ENCODE measurements around the gene CKS2.

Gene CKS2

DNA sequence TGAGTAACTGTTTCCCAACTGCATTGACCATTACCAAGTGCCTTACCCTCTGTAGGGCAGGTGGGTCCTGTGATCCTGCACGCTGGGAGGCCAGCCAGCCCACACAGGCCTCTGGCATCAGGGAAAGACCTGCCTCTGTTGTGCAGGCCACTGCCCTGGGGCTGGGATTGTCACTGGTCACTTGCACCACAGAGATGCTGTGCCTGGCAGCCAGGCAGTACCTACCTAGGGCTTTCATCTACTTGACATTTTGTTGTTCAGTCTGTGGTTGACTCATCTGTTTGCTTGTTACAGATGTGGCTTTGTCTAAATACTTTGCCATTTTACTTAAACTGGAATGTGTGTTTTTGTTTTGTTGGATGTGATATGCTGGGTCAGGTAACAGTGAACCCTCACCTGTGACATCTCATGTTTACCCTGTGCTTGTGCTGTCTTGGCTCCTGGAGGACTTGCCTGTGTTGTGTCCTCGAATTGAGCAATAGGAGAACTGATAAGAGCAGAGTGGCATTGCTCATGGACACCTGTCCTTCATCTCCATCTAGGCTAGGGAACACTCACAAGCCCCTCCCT, 40.1 kb downstream of the CKS2 start:
- DNase-seq (ENCODE audit: low read depth) = no peak

DNA sequence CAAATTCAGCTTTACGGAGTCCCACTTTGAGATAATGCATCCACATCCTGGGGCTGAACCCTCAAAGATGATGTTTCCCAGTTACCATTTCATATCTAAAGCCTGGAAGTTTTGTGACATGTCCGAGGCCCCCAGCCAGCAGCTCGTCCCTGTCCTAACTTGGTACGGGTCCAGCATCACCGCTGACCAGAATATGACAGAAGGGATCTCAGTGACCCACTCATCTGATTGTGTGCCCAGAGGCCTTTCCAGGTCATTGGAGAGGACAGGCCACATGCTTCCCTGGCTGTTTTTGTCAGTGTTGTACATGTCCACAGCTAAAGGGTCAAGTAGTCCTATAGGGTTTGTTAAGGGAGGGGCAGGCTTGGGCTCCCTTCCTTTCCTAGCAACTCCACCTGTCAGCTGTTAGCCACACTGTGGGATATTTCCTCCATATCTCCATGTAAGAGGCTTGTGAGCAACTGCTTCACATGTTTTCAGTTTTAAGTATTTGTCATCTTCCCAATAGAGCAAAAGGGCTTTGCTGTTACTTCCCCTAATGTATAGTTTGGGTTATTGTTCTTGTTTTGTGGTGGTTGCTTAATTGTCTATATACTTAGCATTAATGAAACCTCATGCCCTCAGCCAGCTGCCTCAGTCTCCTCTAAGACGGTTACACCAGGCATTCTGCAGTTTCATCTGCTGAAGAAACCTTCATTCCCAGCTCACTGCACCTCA, 40.7 kb downstream of the CKS2 start:
- no peak for DNase-seq (ENCODE audit: low read depth)

DNA sequence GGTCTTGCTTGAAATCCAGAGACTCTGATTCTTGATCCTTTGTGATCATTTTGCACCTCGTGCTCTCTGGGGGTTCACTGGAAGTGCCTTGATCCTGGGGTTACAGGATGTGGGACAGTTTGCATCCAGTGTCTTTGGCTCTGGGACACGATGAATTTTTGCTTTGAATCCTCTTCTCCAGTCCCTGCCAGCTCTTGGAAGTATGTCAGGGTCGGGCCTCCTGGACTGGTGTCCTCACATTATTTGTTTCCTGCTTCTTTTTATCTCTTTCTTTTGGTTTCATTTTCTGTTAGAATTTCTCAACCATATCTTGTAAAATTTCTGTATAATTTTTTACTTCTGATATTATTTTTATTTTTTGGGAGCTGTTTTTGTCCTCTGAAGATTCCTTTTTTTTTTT, 41.5 kb downstream of the CKS2 start:
- DNase-seq (ENCODE audit: low read depth) = no peak

DNA sequence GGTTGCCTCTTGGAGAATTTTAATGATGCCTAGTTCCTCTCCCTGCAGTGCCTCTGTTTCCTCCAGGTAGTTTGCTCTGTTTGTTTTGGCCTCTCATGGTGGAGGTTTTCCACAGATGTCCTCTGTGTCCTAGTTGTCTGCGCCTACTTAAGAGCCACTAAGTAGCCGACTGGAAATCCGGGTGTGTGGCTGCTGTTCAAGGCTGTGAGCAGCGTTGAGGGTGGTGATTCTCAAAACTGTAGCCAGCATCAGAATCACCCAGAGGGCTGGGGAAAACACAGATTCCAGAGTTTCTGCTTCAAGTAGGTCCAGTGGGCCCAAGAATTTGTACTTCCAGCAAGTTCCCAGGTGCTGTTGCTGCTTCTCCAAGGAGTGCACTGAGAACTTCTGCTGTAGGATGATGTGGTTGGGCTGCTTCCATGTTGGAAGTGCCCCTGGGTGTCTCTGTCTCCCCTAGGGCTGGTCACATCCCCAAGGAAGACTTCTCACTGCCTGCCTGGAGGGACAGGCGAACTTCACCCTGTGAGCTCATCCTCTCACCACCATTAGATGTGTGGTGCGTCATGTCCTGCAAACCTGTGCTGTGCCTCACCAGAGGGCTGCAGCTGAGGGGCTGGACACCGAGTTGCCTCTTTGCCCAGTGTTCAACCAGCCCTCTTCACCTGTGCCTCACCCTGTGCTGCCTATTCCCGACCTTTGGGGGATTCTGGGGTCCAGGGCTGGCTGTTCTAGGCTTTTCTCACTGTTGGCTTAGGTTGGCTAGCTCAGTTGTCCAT, 42.1 kb downstream of the CKS2 start:
- DNase-seq (ENCODE audit: low read depth) = no peak

DNA sequence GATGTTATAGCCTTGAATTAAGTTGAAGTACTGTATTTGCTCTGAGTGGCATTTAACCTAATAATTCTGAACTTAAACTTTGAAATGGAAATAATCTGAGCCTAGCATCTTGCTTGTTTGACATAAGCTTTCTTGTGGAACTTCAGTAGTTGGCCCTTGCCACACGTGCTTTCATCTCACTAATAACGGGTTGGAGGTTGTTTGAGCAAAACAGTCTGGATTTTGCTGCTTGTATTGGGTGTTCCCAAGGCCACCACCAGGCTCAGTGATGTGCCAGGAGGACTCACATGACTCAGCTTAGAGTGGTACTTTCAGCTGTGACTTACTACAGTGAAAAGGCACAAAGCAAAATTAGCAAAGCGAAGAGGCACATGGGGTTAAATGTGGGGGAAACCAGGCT, 43.0 kb downstream of the CKS2 start:
- DNase-seq (ENCODE audit: low read depth) = peak; percentile 1

DNA sequence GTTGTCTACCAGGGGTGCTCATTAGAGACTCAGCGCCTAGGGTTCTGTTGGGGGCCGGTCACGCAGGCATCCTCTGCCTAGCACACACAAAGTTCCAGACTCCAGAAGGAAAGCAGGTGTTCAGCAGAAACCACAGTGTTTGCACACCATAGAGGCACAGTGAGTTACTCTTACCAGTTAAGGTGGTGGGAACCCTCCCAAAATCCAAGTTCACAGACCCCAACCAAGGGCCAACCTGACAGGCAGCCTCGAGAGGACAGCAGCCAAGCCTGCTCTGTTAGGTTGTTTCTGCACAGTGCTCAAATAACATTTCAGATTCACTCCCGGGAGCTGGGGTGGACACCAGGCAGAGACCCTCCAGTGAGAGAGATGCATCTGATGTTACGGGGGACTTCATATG, 43.5 kb downstream of the CKS2 start:
- DNase-seq (ENCODE audit: low read depth) = no peak

DNA sequence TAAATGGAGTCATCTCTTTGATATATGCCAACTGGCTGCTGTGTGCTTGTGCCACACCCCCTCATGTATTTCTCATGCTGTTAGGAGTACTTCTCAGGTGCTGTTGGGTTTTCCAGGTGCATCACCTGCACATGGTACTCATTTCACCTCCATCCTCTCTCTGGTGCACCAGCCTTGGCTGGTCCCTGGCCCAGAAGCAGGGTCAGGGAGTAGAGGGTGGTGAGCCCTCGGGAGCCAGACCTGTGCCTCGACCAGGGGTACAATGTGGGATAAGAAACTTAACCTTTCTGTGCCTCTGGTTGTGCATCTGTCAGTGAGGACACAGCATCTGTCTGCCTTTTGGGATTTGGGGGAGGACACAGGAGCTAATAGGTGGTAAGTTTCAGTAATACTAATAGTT, 45.8 kb downstream of the CKS2 start:
- no peak for DNase-seq (ENCODE audit: low read depth)

DNA sequence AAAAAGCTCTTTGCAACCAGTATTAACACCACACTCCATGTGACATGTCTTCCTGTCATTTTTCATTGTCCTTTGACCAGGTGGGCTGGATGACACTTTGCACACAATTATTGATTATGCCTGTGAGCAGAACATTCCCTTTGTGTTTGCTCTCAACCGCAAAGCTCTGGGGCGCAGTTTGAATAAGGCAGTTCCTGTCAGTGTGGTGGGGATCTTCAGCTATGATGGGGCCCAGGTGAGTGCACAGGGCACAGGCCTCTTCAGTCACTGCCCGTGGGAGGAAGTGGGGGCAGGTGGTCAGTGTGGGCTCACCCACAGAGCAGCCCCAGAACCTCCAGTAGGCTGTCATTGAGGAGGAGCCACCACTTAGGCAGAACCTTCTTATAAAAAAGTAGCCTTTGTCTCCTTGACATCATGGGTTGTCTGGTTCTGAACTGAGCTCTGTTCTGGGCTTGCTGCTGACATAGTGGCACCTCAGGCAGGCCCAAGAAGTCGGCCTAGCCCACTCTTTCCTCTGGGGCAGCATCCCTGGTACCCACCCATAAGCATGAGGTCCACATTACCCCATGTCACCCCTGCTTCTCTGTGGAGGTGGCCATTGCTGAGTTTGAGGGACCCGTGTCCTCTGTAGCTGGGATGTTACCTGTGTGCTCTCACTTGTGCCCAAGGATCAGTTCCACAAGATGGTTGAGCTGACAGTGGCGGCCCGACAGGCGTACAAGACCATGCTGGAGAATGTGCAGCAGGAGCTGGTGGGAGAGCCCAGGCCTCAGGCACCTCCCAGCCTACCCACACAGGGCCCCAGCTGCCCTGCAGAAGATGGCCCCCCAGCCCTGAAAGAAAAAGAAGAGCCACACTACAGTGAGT, 46.6 kb downstream of the CKS2 start:
- no peak for DNase-seq (ENCODE audit: low read depth)

DNA sequence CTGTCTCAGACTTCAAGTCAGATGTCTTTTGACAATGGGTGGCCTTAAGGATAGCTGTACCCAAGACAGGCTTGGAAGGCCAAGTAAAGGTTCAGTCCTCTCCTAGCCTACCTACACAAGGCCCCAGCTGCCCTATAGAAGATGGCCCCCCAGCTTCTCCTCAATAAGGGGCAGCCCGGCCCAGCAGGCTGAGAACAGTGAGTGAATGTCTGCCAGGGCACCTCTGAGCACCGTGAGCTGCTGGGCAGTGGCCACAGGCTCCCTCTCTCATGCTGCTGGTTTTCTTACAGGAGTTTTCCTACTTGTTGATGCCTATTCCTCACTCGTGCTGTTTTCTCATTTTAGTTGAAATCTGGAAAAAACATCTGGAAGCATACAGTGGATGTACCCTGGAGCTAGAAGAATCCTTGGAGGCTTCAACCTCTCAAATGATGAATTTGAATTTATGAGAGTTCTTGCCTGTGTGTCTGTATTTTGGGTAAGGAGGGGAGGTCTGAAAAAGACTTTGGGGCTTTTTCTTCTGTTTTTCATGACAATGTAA, 47.5 kb downstream of the CKS2 start:
- no peak for DNase-seq (ENCODE audit: low read depth)

DNA sequence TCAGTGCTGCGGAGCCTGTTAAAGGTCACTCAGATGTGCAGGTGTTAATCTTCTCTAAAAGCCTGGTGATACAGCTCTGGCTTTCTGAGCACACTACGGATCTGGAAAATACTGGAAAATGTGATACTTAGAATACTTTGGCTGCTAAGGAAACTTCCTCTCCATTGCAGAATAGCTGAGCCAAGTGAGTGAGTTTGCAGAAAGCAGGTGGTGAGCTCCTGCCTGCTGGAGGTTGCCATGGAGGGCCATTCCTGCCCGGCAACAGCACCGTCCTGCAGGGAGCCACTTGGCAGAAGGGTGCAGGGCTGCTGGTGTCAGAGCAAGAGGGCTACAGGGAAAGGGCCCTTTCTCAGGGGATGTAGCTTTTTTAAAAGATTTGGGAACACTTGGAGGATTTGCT, 48.0 kb downstream of the CKS2 start:
- no peak for DNase-seq (ENCODE audit: low read depth)

DNA sequence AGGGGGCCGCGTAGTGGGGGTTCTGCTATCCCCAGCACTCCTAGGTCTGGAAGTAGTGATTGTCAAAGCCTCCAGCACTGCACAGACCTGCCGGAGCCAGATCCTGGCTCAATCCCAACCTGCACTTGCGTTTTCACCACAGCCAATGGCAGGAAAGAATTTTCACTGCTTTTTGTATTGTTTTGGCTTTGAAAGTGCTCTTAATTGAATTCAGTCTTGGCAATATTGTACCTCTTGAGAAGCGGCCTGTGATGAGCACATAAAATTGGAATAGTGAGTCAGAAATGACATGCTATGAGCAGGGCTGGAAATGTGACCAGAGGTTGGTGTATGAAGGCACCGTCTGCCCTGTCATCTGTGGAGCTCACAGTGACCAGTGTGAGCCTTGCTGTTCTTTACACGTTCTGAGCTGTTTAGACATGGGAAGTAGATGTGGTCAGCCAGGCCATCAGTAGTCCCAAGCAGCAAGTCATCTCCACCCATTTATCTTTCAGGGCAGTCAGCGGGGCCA, 48.8 kb downstream of the CKS2 start:
- peak; percentile 6 for DNase-seq (ENCODE audit: low read depth)

DNA sequence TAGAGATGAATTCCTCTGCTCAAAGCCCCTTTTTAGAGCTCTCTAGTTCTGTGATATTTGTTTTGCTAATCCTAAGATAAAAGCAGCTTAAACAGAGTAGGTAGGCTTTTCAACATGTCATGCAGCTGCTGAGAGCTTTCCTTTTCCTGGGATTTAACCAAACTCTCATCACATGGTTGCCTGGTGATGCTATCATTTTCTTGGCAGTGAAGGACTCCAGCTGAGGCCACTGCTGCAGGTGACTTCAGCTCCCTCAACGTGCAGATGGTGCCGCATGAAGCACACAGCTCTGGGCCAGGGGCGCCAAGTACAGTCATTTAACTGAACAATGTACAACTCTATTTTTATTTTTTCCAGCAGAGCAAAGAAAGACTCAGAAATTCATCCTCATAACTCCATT, 49.5 kb downstream of the CKS2 start:
- no peak for DNase-seq (ENCODE audit: low read depth)

DNA sequence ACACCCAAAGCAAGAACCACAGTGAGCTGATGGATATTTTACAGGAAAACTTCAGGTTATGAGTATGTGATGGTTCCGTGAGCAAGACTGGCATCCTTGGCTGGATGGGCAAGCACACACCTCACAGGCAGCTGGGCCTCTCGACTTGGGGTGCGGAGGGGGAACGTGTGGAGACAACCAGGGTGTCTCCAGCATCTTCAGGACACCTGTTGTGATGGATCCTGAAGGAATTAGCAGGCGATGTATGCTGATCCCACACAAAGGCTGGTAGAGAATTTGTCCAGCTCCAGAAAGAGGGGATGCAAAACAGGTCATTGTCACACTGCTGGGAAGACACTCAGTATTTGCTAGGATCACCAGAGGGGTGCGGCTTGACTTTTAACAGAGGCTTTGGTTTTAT, 50.0 kb downstream of the CKS2 start:
- no peak for DNase-seq (ENCODE audit: low read depth)

DNA sequence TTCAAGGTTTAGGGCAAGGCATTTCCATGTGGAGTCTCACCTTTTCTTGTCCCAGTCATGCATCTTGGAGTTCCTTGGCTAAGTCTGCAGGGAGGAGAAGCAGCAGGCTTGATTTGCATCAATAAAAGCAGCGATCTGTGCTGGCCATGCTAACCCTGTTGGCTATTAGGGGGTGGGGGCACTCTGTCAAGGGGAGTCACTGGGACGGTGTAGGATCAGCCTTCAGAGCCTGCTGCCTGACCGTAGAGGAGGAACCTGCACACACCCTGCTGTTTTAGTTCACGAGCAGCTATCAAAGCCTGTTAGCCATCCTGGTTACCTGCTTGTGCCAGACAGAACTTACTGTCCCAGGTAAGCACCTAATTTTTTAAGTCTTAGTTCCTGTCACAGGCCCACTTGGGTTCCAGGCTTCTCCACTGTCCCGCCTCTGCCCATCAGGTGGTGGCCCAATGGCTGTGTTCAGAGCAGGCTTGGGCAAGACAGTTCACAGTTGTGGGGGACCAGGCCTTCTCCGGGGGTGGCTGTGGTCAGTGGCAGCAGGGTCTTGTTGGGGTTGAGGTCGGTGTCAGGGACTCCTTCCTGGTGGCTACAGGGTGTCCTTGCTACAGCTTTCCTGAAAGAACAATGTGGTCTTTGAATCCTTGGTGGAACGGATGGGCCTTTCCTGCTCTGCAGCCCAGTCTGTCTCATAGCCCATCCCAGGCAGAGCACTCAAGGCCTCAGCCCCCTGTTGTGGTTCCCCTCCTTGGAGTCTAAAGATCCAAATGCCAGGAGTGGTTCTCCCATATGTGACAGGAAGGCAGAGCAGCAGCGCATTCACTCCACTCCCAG, 51.0 kb downstream of the CKS2 start:
- no peak for DNase-seq (ENCODE audit: low read depth)

DNA sequence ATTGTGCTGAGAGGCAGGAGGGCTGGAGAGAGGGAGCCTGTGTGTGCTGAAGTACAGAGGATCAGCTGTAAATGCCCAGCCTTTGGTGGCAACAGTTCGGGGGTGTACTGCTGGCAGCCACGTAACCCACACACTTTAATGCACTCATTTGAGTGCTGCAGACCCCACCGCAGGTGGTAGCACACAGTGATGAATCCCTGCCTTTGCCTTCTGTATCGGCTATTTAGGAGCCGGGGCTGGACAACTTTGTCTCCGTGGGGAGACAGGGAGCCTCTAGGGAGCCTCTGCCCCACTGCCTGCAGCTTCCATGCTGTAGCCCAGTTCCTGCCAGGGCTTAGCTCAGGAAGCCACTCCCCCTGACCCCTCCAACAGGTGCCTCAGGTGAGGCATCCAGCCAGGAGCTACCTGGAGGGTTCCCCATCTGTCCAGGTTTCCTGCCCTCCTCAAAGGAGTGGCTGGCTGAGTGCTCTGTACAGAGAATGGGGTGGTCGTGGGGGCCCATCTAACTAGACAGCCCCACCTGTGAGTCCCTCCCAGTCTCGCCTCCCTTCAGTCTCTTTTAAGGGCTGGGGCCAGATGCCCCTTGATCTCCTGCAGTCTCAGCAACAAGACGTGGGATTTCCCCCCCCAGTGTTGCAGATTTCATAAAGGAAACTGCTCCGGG, 51.8 kb downstream of the CKS2 start:
- DNase-seq (ENCODE audit: low read depth) = no peak

DNA sequence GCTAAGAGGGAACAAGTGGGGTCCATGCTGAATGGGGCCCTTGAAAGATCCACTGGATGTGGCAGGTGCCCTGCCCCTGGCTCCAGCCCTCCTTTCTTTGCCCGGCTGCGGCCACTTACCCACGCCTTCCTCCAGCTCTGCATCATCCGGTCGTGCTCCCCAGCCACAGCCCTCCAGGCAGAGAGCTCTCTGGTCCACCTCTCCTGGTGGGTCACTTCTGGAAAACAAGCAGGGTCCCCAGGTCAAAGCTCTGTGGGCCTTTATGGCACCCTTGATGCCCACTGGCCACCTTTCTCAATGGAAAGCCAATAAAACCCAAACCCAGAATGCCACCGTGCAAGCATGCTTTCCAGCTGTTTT, 52.3 kb downstream of the CKS2 start:
- DNase-seq (ENCODE audit: low read depth) = no peak

DNA sequence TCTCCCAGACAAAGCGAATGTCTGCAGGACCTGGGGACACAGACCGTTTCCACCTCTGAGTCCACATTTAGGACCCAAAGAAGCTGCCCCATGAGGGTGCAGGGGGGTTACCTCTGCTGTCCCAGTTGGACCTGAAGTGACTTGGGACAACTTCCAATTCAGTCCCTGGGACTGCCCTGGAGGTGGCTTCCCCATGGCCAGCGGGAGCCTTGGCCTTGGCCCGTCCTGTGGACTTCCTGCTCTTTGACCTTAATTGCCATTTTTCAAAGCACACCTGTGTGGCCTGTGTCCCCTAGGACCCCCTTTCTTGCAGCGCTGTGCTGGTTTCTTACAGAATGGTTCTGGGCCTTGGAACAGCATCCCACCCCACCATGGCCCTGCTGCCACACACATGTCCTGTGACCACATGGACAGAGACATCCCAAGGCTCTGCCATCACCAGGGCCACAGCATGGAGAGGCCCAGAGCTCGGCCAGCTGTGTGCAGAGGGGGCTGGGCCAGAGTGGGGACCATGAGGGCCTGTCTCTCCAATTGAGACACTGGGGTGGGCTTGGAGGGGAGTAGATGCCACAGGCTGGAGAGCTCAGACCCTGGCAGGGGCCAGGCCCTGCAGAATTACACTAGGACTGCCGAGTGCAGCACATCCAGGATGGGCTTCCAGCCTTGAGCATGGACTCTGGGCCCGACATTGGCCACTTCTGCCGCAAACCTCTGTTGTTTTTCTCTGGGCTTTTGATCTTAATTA, 53.1 kb downstream of the CKS2 start:
- no peak for DNase-seq (ENCODE audit: low read depth)

DNA sequence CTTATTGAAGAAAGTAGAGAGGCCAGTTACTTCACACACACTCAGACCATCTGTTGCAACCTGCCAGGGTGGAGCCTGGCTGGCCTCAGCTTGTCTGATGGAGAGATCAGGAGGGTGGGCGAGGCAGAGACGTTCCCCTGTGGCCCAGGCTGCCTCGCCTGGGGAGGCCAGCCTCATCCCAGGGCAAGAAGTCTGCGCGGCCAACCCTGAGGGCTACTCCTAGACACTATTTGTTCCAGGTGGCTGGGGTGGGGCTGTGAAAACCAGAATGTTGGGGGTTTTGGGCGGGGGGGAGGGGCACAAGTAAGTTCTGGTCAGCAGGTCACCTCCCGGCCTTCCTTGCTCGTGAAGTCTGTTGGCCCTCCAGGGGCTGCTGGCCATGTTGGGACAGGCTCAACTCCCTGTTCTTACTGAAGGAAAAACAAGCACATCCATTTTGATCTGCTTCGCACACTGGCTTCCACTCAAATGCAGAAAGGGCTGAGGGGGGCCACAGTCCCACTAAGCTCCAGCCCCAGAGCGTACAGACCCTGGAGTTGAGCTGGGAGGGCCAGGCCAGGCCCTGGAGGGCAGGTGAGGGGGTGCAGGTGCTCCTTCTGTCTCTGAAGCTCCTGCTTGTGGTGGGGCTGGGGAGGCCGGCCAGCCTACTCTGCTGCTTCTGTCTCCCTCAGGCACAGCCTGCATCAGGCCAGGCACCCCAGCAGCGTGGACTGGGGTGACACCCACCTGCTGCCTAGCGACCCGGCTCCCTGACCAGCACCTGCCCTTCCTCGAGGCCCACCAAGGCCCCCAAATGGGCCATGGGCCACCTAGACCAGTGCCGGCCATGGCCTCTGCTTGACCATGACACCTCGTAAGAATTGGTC, 53.9 kb downstream of the CKS2 start:
- DNase-seq (ENCODE audit: low read depth) = no peak

DNA sequence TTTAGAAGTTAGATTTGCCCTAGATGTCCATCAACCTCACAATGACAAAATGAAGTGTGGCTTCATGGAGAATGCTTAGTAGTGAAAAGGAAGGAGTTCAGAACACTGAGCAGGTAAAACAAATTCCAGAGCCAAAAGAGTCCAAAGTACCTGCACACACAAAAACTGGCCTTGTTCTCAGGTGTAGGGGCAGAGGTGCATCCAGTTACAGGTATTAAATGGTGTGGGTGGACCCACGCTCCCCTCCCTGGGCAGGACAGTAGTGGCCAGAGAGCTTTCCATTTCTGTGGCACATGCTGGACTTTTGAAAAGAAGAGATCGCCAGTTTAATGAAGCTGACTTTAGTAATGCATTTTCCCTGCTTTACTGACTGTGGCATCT, 54.5 kb downstream of the CKS2 start:
- DNase-seq (ENCODE audit: low read depth) = no peak

All from stromal cell of bone marrow (primary cell).